Measurements from ENCODE around the gene CBLN1. TPM values are rescaled to one million over a fixed set of nuclear protein-coding genes. Genes with fewer than 3 reads are reported as not detected.

Gene CBLN1
- total RNA-seq, 2 donors from 2014 or later: not detected

GRCh38 chr16:49282690-49283375 lies 1.2 kb upstream of the CBLN1 start:
- no peak for ATAC-seq
- H3K27ac Mint-ChIP-seq: no peak overlapping the region
- peaks cover 6% of the 10 kb centered on the region for H3K36me3 Mint-ChIP-seq
- H3K4me1 Mint-ChIP-seq (ENCODE audit: low read depth in 2 of 2): peaks cover 0 to 5% of the 10 kb centered on the region in 2 donors
- no peak for DNase-seq (ENCODE audit: low spot score)
- peak overlapping the region; percentile 59 for H3K4me3 Mint-ChIP-seq
- H3K9me3 Mint-ChIP-seq: no peaks in the 10 kb centered on the region
- H3K27me3 Mint-ChIP-seq: peaks cover 39 to 58% of the 10 kb centered on the region in 2 donors

GRCh38 chr16:49281843-49282642 lies 405 bp upstream of the CBLN1 start:
- H3K36me3 Mint-ChIP-seq: peaks cover 6% of the 10 kb centered on the region
- H3K4me3 Mint-ChIP-seq: peak overlapping the region; percentile 59
- H3K27ac Mint-ChIP-seq: no peak overlapping the region
- peaks cover 0 to 5% of the 10 kb centered on the region in 2 donors for H3K4me1 Mint-ChIP-seq (ENCODE audit: low read depth in 2 of 2)
- H3K27me3 Mint-ChIP-seq: peaks cover 46 to 63% of the 10 kb centered on the region in 2 donors
- ATAC-seq (peak; percentile 89 to 96), DNase-seq (ENCODE audit: low spot score) (peak; percentile 79)
- H3K9me3 Mint-ChIP-seq: no peaks in the 10 kb centered on the region

- Mint-ChIP-seq H3K36me3 (peaks cover 6% of the 10 kb centered on the region), H3K27ac (no peak overlapping the region), H3K4me3 (peak overlapping the region; percentile 41), H3K27me3 (peaks cover 52 to 71% of the 10 kb centered on the region in 2 donors), H3K4me1 (ENCODE audit: low read depth in 2 of 2) (peaks cover 0 to 5% of the 10 kb centered on the region in 2 donors), H3K9me3 (peaks cover 3% of the 10 kb centered on the region)
- ATAC-seq: no peak
- DNase-seq (ENCODE audit: low spot score): no peak
Observed at GRCh38 chr16:49280841-49281371, 732 bp downstream of the CBLN1 start.

- Mint-ChIP-seq H3K27ac (no peak overlapping the region), H3K4me3 (no peak overlapping the region), H3K4me1 (ENCODE audit: low read depth in 2 of 2) (peaks cover 0 to 5% of the 10 kb centered on the region in 2 donors), H3K9me3 (peaks cover 3% of the 10 kb centered on the region), H3K36me3 (peaks cover 6% of the 10 kb centered on the region), H3K27me3 (peaks cover 55 to 65% of the 10 kb centered on the region in 2 donors)
- no peak for ATAC-seq
- DNase-seq (ENCODE audit: low spot score): no peak
Observed at GRCh38 chr16:49280105-49280741, 1.4 kb downstream of the CBLN1 start.

GRCh38 chr16:49278944-49279725 lies 2.5 kb downstream of the CBLN1 start:
- Mint-ChIP-seq H3K9me3 (peaks cover 3% of the 10 kb centered on the region), H3K36me3 (peaks cover 6% of the 10 kb centered on the region), H3K27me3 (peaks cover 53 to 57% of the 10 kb centered on the region in 2 donors), H3K27ac (no peak overlapping the region), H3K4me3 (no peak overlapping the region), H3K4me1 (ENCODE audit: low read depth in 2 of 2) (peaks cover 0 to 5% of the 10 kb centered on the region in 2 donors)
- ATAC-seq (no peak), DNase-seq (ENCODE audit: low spot score) (no peak)

GRCh38 chr16:49278567-49278827 lies 3.1 kb downstream of the CBLN1 start:
- Mint-ChIP-seq H3K27ac (no peak overlapping the region), H3K4me3 (no peak overlapping the region), H3K36me3 (peaks cover 6% of the 10 kb centered on the region), H3K27me3 (peaks cover 53 to 57% of the 10 kb centered on the region in 2 donors), H3K9me3 (peaks cover 3% of the 10 kb centered on the region), H3K4me1 (ENCODE audit: low read depth in 2 of 2) (peaks cover 0 to 5% of the 10 kb centered on the region in 2 donors)
- ATAC-seq: no peak
- no peak for DNase-seq (ENCODE audit: low spot score)

GRCh38 chr16:49277766-49278566 lies 3.7 kb downstream of the CBLN1 start:
- ATAC-seq (no peak), DNase-seq (ENCODE audit: low spot score) (no peak)
- H3K4me3 Mint-ChIP-seq: no peak overlapping the region
- H3K9me3 Mint-ChIP-seq: peaks cover 3% of the 10 kb centered on the region
- H3K27me3 Mint-ChIP-seq: peaks cover 55 to 58% of the 10 kb centered on the region in 2 donors
- H3K36me3 Mint-ChIP-seq: peaks cover 5% of the 10 kb centered on the region
- peaks cover 0 to 5% of the 10 kb centered on the region in 2 donors for H3K4me1 Mint-ChIP-seq (ENCODE audit: low read depth in 2 of 2)
- H3K27ac Mint-ChIP-seq: no peak overlapping the region

- H3K4me3 Mint-ChIP-seq: no peak overlapping the region
- ATAC-seq: no peak
- H3K36me3 Mint-ChIP-seq: no peaks in the 10 kb centered on the region
- H3K27ac Mint-ChIP-seq: no peak overlapping the region
- no peaks in the 10 kb centered on the region for H3K4me1 Mint-ChIP-seq (ENCODE audit: low read depth in 2 of 2)
- DNase-seq (ENCODE audit: low spot score): no peak
- peaks cover 49 to 54% of the 10 kb centered on the region in 2 donors for H3K27me3 Mint-ChIP-seq
- H3K9me3 Mint-ChIP-seq: peaks cover 3% of the 10 kb centered on the region
Observed at GRCh38 chr16:49277386-49277742, 4.3 kb downstream of the CBLN1 start.

- ATAC-seq: no peak
Observed at GRCh38 chr16:49276646-49277385, 4.8 kb downstream of the CBLN1 start.

GRCh38 chr16:49275870-49276269 lies 5.8 kb downstream of the CBLN1 start:
- Mint-ChIP-seq H3K9me3 (peaks cover 3% of the 10 kb centered on the region), H3K4me1 (ENCODE audit: low read depth in 2 of 2) (no peaks in the 10 kb centered on the region), H3K27ac (no peak overlapping the region), H3K27me3 (peaks cover 49 to 54% of the 10 kb centered on the region in 2 donors), H3K4me3 (no peak overlapping the region), H3K36me3 (no peaks in the 10 kb centered on the region)
- DNase-seq (ENCODE audit: low spot score) (no peak), ATAC-seq (peak in 1 of 2 donors; percentile 13)

More at GRCh38 chr16:49276646-49277385, 4.8 kb downstream of the CBLN1 start:
- no peak for DNase-seq (ENCODE audit: low spot score)
- H3K27me3 Mint-ChIP-seq: peaks cover 49 to 54% of the 10 kb centered on the region in 2 donors
- H3K4me1 Mint-ChIP-seq (ENCODE audit: low read depth in 2 of 2): no peaks in the 10 kb centered on the region
- no peak overlapping the region for H3K27ac Mint-ChIP-seq
- H3K36me3 Mint-ChIP-seq: no peaks in the 10 kb centered on the region
- H3K4me3 Mint-ChIP-seq: no peak overlapping the region
- peaks cover 3% of the 10 kb centered on the region for H3K9me3 Mint-ChIP-seq

- Mint-ChIP-seq H3K4me1 (ENCODE audit: low read depth in 2 of 2) (no peaks in the 10 kb centered on the region), H3K27ac (no peak overlapping the region), H3K36me3 (no peaks in the 10 kb centered on the region), H3K9me3 (peaks cover 3% of the 10 kb centered on the region), H3K4me3 (no peak overlapping the region), H3K27me3 (peaks cover 54 to 55% of the 10 kb centered on the region in 2 donors)
- no peak for ATAC-seq
- no peak for DNase-seq (ENCODE audit: low spot score)
Observed at GRCh38 chr16:49275050-49275730, 6.4 kb downstream of the CBLN1 start.

GRCh38 chr16:49274591-49274990 lies 7.0 kb downstream of the CBLN1 start:
- no peak overlapping the region for H3K27ac Mint-ChIP-seq
- peaks cover 3% of the 10 kb centered on the region for H3K9me3 Mint-ChIP-seq
- ATAC-seq (no peak), DNase-seq (ENCODE audit: low spot score) (no peak)
- no peak overlapping the region for H3K4me3 Mint-ChIP-seq
- no peaks in the 10 kb centered on the region for H3K36me3 Mint-ChIP-seq
- peaks cover 50 to 54% of the 10 kb centered on the region in 2 donors for H3K27me3 Mint-ChIP-seq
- no peaks in the 10 kb centered on the region for H3K4me1 Mint-ChIP-seq (ENCODE audit: low read depth in 2 of 2)

Data from natural killer cell treated with Interleukin-12 subunit alpha and Interleukin-12 subunit beta and Interleukin-15 and Interleukin-18, amount 100 ng/mL, for 72 hours (primary cell).